Gastrocnemius medialis (tissue), 4 donors: Measurements from ENCODE around the gene C9orf72. TPM values are rescaled to one million over a fixed set of nuclear protein-coding genes. Genes with fewer than 3 reads are reported as not detected.

Experiments used
- ATAC-seq, 2 donors: fragments of 150-250 bp; one replicate each; pipeline ENCODE4 v1.9.1; 2016
- DNase-seq, 2 donors: peaks; one replicate each; pipeline ENCODE4 v3.0.0-alpha.2; 2019
- H3K27ac ChIP-seq, 4 donors: fragments of 200-600 bp; sonication (generic); 1 replicate in 1 of 4; 2 replicates in 3 of 4; pipeline ENCODE4 v1.5.1; 2016 to 2018; ENCODE audit warnings: mild to moderate bottlenecking in 2 of 4, moderate library complexity in 1 of 4
- H3K27me3 ChIP-seq, 3 donors: fragments of 200-600 bp; sonication (generic) in 2 of 3; 1 replicate in 1 of 3; 2 replicates in 2 of 3; pipeline versions ENCODE4 v1.5.1 to v1.6.0; 2016 to 2019; ENCODE audit warnings: mild to moderate bottlenecking in 1 of 3, moderate library complexity in 1 of 3
- H3K36me3 ChIP-seq, 2 donors: fragments of 200-600 bp; sonication (generic) in 1 of 2; one replicate each; pipeline ENCODE4 v1.5.1; 2017 to 2018
- H3K4me1 ChIP-seq, 2 donors: fragments of 200-600 bp; sonication (generic) in 1 of 2; one replicate each; pipeline ENCODE4 v1.5.1; 2016 to 2017; ENCODE audit warnings: mild to moderate bottlenecking in 2 of 2
- H3K4me3 ChIP-seq, 4 donors: fragments of 200-600 bp; sonication (generic) in 3 of 4; 1 replicate in 1 of 4; 2 replicates in 3 of 4; pipeline ENCODE4 v1.5.1; 2016 to 2019; ENCODE audit warnings: mild to moderate bottlenecking in 2 of 4
- H3K9me3 ChIP-seq, 3 donors: fragments of 200-600 bp; sonication (generic) in 2 of 3; 1 replicate in 1 of 3; 2 replicates in 2 of 3; pipeline ENCODE4 v1.5.1; 2016 to 2019
- POLR2A ChIP-seq, 2 donors: fragments of 450-650 bp; IDR thresholded peaks; one replicate each; pipeline ENCODE4 v1.6.1; 2017; ENCODE audit warnings: antibody characterized with exemption in 2 of 2, mild to moderate bottlenecking in 2 of 2, moderate library complexity in 2 of 2
- in situ Hi-C, 4 donors: fragments of 200-750 bp; cut with MboI; loops; one replicate each; pipeline versions ENCODE4 v1.15.0 to v1.8.0; 2017; ENCODE audit warnings: low sequenced_read_pairs in 4 of 4
- intact Hi-C: fragments of 100-400 bp; cut with DNase I; formaldehyde crosslinking; loops from one replicate; pipeline ENCODE4 v1.15.1; 2023; ENCODE audit warnings: low total_unique reads
- total RNA-seq, 4 donors: library from RNA; depleted of rRNA; stranded (reverse); fragments of >200 nt; gene quantifications; one replicate each; pipeline versions ENCODE4 v1.1.0 to v1.2.3, GENCODE V29; 2016
- TF ChIP-seq, protein P1 (sequence below), 5 experiments: fragments of 450-650 bp in 3 of 5; fragments of 200-600 bp in 2 of 5; sonication (generic) in 2 of 5; IDR thresholded peaks in 4 of 5; conservative IDR thresholded peaks in 1 of 5; 1 replicate in 4 of 5; 2 replicates in 1 of 5; pipeline ENCODE4 v1.5.1; 2016 to 2019; ENCODE audit warnings: antibody characterized with exemption in 5 of 5, mild to moderate bottlenecking in 3 of 5, moderate library complexity in 3 of 5

C9orf72 gene
- total RNA-seq, 4 donors from 2014 or later, result 14.8 to 43.4 (median 19.4) TPM

DNA sequence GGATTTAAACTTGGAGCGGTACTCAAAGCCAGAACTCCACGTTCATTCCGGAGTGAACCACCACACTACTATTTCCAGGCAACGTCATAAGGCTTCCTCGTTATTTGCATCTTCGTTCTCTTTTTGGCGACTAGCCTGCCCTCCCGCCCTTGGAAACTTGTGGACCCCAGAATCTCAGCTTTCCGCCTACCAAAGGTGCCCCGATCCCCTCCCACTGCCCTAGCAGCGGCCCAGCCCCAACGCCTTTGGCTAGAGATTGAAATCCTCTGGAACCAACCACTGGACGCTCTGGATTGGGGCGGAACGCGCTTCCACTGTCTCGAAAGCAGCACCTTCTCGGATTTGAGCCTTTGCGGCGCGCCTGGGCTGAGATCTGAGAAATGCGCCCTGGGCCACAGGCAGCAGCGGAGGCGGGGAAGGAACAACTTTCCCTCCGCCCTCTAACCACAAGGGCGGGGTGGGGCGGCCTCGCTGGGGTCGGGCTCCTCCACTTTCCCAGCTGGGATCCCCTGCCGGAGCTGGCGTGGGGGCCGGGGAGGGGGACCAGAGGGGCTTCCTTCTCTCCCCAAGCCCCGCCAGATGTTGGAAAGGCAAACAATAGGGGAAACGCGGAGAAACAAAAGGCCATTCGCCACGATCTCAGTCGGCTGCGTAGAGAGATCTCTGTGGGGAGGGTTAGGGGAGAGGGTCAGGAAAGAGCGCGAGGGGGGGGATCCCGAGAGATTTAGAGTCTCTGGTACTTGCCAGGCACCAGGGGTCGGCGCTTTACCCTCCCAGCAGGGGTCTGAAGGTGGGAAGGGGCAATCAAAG, 45.0 kb downstream of the C9orf72 start:
- in situ Hi-C loops, result loop anchor here in 1 of 4 donors (5.0 to 10.0 kb wide), 2 partner anchors 63 to 196 kb away; no protein-coding TSS in a partner anchor

DNA sequence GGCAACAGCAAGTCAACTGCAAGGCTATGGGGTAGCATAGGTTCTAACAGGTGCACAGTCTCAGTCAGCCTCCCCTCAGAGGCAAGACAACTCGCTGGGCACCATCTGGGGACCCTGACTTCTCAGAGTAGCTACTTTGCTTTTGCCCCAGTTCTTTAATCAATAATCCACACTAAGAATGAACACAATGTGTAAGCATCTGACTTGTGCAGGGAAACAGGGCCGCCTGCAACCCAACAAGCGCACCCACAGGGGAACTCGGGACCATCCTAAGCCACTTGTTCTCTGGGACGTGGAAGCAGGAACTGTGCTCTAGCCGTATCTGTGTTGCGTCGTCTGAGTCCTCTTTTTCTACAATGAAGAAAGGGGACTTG, 45.6 kb downstream of the C9orf72 start:
- Histone ChIP-seq H3K36me3 (no peaks in the 10 kb centered on the region), H3K9me3 (no peaks in the 10 kb centered on the region), H3K27me3 (no peaks in the 10 kb centered on the region), H3K4me1 (peaks cover 7 to 15% of the 10 kb centered on the region in 2 donors), H3K4me3 (peak overlapping the region; percentile 72 to 91 (median 86)), H3K27ac (peak overlapping the region; percentile 86 to 90 (median 88))
- DNase-seq, result no peak
- ATAC-seq, result no peak
- TF ChIP-seq POLR2A (IDR thresholded peaks at IDR 0.05), result no peak
- TF ChIP-seq, protein P1, sequence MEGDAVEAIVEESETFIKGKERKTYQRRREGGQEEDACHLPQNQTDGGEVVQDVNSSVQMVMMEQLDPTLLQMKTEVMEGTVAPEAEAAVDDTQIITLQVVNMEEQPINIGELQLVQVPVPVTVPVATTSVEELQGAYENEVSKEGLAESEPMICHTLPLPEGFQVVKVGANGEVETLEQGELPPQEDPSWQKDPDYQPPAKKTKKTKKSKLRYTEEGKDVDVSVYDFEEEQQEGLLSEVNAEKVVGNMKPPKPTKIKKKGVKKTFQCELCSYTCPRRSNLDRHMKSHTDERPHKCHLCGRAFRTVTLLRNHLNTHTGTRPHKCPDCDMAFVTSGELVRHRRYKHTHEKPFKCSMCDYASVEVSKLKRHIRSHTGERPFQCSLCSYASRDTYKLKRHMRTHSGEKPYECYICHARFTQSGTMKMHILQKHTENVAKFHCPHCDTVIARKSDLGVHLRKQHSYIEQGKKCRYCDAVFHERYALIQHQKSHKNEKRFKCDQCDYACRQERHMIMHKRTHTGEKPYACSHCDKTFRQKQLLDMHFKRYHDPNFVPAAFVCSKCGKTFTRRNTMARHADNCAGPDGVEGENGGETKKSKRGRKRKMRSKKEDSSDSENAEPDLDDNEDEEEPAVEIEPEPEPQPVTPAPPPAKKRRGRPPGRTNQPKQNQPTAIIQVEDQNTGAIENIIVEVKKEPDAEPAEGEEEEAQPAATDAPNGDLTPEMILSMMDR (IDR thresholded peaks at IDR 0.05 in 4 of 5, conservative IDR thresholded peaks at IDR 0.05 in 1 of 5), result no peak
- intact Hi-C loops, result loop anchor here (2.0 to 5.0 kb wide), 4 partner anchors 45 to 150 kb away; partner anchors contain the start of gene C9orf72
- in situ Hi-C loops, result loop anchor here in 1 of 4 donors (5.0 to 10.0 kb wide), 2 partner anchors 63 to 195 kb away; no protein-coding TSS in a partner anchor

More for the DNA sequence above, 45.0 kb downstream of the C9orf72 start:
- no peaks in the 10 kb centered on the region for H3K36me3 ChIP-seq
- peak overlapping the region; percentile 72 to 91 (median 86) for H3K4me3 ChIP-seq
- DNase-seq (peak; percentile 71 to 74), ATAC-seq (peak; percentile 70 to 76)
- intact Hi-C loops, result loop anchor here (2.0 to 5.0 kb wide), 4 partner anchors 44 to 151 kb away; partner anchors contain the start of gene C9orf72
- peaks cover 7 to 15% of the 10 kb centered on the region in 2 donors for H3K4me1 ChIP-seq
- no peaks in the 10 kb centered on the region for H3K9me3 ChIP-seq
- peak overlapping the region; percentile 86 to 90 (median 88) for H3K27ac ChIP-seq
- no peaks in the 10 kb centered on the region for H3K27me3 ChIP-seq
- TF ChIP-seq, protein P1 (IDR thresholded peaks at IDR 0.05 in 4 of 5, conservative IDR thresholded peaks at IDR 0.05 in 1 of 5), result peak in 1 of 5 experiments; percentile 15
- TF ChIP-seq POLR2A (IDR thresholded peaks at IDR 0.05), result peak; percentile 69 to 86

DNA sequence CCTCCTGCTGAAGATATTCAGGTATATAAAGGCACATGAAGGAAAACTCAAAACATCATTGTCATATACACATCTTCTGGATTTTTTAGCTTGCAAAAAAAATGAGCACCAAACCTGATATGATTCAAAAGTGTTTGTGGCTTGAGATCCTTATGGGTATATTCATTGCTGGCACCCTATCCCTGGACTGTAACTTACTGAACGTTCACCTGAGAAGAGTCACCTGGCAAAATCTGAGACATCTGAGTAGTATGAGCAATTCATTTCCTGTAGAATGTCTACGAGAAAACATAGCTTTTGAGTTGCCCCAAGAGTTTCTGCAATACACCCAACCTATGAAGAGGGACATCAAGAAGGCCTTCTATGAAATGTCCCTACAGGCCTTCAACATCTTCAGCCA, 49.0 kb downstream of the C9orf72 start, which contains the start of gene IFNK:
Gene IFNK, plus strand, starts transcription at position 55 of the 400 bp plus-strand sequence. Its CDS starts 47 bp downstream, at position 102.
- no peaks in the 10 kb centered on the region for H3K36me3 ChIP-seq
- no peak for DNase-seq
- H3K27ac ChIP-seq, result no peak within 1 kb of the TSS
- TF ChIP-seq POLR2A (IDR thresholded peaks at IDR 0.05), result no peak
- TF ChIP-seq, protein P1 (IDR thresholded peaks at IDR 0.05 in 4 of 5, conservative IDR thresholded peaks at IDR 0.05 in 1 of 5), result no peak
- no peaks in the 10 kb centered on the region for H3K9me3 ChIP-seq
- no peaks in the 10 kb centered on the region for H3K27me3 ChIP-seq
- no peak within 1 kb of the TSS for H3K4me3 ChIP-seq
- no peak for ATAC-seq
- in situ Hi-C loops, result loop anchor here in 2 of 4 donors (5.0 to 10.0 kb wide), 2 partner anchors 59 to 67 kb away; no protein-coding TSS in a partner anchor
- H3K4me1 ChIP-seq, result peaks cover 7 to 15% of the 10 kb centered on the region in 2 donors
- intact Hi-C loops, result no loop called here

DNA sequence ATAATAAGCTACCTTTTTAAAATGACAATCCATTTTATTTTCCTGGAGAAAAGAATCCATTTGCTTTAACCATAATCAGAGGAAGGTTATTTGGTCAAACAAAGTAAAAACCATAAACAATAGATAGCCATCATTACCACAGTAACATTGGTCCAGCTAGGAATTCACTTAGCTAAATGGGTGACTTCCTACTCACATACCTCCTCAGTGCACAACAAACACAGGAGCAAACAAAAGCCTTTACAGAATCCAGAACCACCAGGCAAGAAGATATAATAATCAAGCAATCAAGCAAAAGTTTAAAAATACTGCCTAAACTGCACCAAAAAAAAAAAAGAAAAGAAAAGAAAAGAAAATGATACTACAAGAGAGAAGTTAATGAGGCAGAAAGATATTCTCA, 50.1 kb downstream of the C9orf72 start:
- ATAC-seq (no peak), DNase-seq (no peak)
- TF ChIP-seq, protein P1 (IDR thresholded peaks at IDR 0.05 in 4 of 5, conservative IDR thresholded peaks at IDR 0.05 in 1 of 5), result no peak
- no peak for TF ChIP-seq POLR2A (IDR thresholded peaks at IDR 0.05)
- Histone ChIP-seq H3K4me1 (peaks cover 7 to 14% of the 10 kb centered on the region in 2 donors), H3K27ac (no peak overlapping the region), H3K36me3 (no peaks in the 10 kb centered on the region), H3K9me3 (no peaks in the 10 kb centered on the region), H3K4me3 (no peak overlapping the region), H3K27me3 (no peaks in the 10 kb centered on the region)
- in situ Hi-C loops, result loop anchor here in 2 of 4 donors (5.0 to 10.0 kb wide), 2 partner anchors 58 to 66 kb away; no protein-coding TSS in a partner anchor
- intact Hi-C loops, result no loop called here
